HG03060 (cell line): Measurements from ENCODE around the gene CEMIP.

ENCODE experiments used
- ATAC-seq: cut with Tn5 transposase; IDR thresholded peaks from one replicate; pipeline ENCODE4 v1.9.1; 2021; ENCODE audit warnings: low read depth, moderate number of reproducible peaks; ENCODE audit not compliant: unreplicated experiment

The CEMIP gene

DNA sequence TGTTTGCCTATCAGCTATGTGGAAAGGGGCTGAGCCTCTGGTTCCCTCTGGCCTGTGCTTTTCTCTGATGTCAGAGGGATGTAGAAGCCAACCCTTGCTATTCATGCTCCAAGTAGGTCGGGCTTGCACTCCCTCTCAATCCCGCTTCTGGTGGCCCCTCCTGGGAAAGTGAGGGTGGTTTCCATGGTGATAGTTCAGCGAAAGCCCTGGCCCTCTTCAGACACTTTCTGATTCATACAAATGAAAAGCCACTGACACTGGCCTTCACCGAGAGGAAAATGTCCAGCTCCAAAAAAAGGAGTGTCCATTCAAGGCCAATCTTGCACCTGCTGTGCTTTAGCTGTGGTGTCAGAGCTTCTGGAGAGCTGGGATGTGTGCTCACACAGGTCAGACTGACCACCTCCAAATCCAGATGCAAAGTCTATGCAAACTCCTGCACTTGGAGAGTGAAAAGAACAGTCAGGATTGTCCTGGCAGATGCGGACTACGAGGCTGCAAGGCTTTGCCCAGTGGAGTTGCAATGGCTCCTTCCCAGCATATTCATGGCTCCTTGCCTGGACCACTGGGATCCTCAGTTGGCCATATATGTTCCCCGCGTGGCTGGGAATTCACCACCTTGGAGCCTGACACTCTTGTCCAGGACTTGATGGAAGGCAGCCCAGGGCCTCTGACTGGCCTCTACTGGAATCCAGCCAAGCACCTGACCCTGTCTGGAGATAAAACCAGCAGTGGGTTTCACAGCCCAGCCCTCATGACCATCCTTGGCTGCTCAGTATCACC is 96.6 kb downstream of the CEMIP start:
- ATAC-seq: no peak

DNA sequence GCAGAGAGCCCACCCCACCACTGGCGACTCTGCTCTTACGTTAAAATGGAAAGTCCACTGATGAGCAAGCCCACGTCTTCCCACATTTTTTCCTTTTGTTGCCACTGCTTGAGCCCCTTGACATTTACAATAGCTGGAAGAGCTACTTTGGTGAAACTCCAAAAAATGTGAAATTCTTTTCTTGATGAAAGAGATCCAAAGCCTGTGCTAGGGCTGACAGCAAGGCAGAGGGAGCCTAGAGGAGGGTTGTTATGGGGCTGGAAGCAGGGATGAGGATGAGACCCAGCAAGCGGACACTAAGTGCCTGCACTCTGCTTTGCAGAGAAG is 97.1 kb downstream of the CEMIP start:
- no peak for ATAC-seq

DNA sequence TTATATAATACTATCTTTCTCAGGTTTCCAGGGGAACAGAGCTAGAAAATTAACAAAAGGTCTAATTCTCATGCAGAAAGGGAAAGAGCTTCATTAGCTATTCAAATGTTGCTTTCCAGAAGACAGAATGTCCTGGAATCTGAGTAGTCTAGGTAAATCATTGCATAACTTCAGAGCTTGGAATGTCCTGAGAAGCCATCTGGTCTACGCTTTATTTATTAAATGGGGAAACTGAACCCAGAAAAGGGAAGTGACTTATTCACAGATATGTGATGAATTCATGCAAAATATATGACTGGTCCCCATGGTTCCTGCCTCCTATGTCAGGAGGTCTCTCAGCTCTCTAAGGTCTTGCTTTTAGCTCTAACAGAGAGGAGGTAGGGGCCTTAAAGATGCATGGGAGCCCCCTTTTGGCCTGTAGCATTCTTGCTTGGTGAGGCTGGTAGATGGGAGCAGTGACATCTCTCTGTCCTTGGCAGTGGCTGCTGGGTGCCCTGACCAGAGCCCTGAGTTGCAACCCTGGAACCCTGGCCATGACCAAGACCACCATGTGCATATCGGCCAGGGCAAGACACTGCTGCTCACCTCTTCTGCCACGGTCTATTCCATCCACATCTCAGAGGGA is 99.2 kb downstream of the CEMIP start:
- ATAC-seq: no peak

DNA sequence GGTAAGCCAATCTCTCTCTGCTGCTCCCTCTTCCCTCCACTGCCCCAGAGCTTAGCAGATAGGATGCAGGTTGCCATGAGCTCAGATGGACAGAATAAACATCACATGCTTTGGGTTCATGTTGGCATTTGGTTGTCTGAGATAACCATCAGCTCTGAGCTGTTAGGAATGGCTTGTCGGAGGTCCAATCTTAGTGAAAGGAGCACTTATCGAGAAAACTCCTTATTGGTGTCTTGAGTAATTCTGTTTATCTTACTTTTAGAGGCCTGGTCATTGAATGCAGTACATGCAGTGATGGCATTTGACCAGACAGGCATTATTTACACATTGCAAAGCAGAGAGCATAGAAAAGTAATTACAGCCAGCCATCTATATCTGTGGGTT is 99.7 kb downstream of the CEMIP start:
- no peak for ATAC-seq

DNA sequence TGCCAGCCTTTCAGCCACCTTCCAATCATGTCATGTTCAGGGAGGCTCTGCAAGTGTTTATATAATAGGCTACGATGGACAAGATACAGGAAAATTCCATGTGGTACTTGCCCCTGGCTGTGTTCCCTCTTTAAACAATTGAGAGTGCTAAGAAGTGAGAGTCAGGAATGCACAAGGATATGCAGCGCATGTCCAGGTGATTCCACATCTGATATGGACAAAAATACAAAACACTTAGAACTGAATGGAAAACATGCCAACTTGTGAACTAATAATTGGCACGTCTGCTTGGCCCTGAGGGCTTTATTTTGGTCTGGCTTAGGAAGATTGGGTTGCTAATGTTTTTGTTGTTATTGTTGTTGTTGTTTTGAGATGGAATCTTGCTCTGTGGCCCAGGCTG is 100.9 kb downstream of the CEMIP start:
- no peak for ATAC-seq

DNA sequence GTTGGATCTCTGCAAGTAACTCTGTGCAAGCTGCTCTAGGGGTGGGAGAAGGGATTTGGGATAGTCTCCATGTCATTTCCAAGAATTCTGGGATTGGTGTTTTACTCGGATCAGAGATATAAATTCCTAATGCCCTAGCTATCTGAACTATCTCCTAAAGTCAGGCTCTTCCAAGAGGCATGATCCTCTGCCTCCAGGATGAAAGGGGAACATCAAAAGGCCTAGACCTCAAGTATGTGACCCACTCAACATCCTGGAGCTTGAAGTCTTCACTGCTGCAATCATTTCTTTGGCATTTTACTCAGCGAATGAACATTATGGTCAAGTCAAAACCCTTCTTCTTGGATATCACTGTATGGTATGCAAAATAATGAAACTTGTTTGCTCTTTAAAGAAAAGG is 104.5 kb downstream of the CEMIP start:
- ATAC-seq: no peak

DNA sequence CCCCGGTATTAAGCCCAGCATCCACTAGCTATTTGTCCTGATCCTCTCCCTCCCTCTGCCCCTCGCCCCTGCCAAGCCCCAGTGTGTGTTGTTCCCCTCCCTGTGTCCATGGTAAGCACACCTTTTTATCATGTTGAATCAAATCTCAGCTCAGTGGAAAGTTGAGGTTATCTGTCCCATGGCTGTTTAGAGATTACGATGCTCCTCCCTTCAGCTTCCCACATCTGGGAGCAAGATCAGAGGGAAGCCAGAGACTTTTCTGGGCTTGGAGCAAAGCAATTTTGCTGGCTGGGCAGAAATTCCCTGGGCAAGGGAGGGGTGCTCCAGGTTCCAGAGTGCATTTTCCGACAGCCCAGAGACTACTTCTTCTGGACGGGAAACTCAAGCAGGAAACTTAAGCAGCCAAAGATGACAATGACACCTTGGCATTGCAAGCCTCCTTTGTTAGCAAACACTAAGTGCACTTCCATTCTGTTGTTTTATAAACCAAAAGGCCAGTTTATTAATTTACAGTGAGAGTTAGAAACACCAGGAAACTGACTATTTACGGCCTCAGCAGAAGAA is 105.9 kb downstream of the CEMIP start:
- no peak for ATAC-seq

DNA sequence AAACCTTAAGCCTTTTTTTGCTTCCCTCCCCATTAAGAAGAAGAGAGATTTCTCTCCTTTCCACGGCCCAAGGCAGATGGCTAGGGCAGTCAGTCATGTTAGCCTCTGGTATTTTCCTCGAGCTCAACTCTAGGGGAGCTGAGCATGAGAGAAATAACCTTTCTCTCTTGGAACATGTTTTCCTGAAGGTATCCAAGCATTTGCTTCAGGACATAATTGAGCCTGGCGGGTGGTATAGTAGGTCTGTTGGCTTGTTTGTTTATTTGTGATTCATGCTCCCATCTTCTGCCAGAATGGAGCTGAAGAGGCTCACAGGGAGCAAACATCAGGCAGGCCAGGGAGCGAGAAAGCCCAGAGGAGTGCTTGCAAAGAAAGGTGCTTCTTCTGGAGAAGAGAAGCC is 108.0 kb downstream of the CEMIP start:
- ATAC-seq: no peak

DNA sequence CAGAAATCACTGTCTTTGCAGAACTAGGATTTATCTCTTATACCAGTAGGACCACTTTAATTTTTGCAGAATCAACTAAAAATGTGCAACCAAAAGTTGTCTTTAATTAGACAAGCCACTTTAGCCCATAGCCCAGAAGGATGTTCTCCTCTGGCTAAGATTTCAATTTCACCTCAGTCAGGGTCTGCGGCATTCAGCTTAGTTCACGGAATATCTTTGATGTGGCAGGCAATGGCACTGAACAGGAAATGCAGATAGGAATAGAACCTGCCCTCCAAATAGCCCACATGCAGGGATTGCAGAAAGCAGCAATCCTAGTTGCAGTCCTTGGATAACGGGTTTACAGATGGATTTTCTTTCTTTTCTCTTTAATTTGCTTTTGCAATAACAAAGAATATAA is 109.7 kb downstream of the CEMIP start:
- no peak for ATAC-seq

DNA sequence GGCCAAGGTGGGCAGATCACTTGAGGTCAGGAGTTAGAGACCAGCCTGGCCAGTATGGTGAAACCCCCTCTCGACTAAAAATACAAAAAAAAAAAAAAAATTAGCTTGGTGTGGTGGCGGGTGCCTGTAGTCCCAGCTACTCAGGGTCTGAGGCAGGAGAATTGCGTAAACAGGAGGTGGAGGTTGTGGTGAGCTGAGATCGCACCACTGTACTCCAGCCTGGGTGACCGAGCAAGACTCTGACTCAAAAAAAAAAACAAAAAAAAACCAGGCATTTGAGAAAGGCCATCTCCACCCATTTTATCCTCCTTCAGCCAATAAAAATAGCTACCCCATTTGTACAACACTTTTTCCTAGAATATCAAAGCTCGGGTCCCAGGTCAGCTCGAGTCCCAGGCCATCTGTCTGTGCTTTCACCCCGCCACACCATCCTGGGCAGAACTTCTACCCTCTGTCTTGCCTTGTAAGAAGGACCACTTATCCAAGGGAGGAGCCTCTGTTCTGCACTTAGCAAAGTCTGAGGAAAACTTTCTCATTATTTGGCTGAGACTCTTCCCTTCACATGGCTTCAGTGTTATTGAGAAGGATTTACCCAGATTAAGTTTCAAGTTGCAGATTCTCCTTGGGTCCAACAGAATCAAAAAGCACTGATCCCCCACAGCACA is 111.3 kb downstream of the CEMIP start:
- no peak for ATAC-seq

DNA sequence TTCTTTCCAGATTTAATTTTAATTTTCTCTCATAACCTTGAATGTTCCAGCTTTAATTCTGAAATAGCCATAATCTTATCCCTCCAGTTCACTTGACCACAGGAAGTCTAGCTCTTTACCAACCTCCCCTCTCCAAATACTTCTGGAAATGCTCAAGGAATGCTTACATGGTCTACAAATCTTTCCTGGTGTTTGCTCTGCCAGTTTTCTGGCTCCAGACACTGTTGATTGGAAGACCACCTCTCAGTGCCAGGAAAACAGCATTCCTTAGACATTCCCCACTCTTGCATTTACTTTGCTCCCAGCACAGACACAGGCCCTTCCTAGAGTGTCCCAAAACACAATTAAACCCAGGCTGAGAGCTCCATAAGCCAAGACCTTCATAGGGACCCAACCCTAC is 111.8 kb downstream of the CEMIP start:
- ATAC-seq: no peak

DNA sequence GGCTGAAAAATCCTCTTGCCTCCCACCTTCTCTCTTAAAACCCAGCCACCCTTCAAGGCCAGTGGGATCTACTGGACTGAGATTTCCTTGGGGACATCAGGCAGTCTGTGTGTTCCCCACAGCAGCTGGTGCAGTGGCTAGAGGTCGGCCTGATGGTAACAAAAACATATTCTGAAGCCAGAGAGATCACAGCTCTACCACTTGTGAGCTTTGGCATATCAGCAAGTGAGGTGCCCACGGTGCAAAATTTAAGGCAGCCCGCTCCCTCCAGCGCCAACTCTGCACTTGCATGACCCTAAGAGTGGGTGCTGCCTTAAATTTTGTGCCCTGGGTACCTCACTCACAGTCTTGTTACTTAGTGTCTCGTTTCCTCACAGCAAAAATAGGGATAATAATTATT is 113.2 kb downstream of the CEMIP start:
- no peak for ATAC-seq

DNA sequence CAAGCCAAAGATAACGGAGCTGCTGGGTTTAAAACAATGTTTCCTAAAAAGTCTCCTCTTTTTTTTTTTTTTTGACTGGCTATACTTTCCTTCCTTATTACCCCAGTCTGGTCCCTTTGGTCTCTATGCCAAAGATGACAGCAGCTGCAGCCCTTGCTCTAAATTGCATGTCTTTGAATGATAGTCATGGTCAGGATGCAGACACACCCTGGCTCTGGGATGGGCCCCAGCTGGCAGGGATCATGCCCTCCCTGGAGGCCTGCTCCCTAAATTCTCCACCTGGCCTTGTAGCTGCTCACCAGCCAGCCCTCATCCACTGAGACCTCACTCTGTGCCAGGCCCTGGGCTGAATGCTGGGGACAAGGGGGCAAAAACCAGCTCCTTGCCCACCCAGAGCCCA is 114.6 kb downstream of the CEMIP start:
- ATAC-seq: no peak

DNA sequence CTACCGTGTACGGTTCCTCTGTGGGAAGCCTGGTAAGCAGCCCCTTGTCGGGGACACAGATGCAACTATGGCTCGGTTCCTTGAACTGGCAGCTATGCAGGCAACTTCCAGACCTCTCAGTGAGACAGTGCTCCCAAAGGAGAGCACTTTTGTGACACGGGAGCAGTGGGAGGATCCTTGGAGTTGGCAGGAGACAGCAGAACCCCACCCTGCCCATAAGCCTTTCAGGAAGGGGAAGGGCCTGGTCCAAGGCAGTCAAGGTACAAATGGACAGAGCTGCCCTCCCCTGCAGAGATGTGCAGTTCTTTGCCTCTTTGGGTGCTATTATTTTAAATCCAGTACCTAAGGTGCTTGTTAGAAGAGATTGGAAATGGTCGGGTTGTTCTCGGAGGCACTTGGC is 115.9 kb downstream of the CEMIP start:
- no peak for ATAC-seq

DNA sequence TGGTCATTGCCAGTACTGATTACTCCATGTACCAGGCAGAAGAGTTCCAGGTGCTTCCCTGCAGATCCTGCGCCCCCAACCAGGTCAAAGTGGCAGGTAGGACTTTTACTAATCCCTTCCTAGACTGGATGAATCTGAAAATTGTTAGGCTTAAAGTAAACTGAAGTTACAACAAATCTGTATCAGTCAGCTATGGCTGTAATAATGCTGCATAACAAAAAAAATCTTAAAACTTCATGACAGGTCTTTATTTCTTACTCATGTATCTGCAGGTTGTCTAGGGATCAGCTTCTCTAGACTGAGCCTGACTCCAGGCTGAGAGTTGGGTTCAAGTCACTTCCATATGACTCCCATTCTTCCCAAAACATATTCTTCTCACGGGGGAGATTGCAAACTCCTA is 116.8 kb downstream of the CEMIP start:
- no peak for ATAC-seq

DNA sequence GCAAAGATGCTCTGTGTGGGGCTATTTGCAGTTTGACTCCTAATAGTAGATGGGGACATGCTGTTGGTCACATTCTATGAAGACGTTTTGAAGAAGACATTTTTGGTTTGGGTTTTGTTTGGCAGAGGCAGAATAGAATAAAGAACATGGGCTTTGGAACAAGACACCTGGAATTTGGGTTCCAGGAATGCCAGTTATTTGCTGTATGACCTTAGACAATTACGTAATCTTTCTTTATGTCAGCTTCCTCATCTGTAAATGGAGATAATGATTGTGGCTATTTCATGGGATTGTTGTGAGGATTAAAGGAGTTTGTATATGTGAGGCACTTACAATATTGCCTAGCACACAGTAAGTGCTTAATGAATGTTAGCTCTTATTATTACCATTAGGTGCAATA is 118.9 kb downstream of the CEMIP start:
- ATAC-seq: no peak

DNA sequence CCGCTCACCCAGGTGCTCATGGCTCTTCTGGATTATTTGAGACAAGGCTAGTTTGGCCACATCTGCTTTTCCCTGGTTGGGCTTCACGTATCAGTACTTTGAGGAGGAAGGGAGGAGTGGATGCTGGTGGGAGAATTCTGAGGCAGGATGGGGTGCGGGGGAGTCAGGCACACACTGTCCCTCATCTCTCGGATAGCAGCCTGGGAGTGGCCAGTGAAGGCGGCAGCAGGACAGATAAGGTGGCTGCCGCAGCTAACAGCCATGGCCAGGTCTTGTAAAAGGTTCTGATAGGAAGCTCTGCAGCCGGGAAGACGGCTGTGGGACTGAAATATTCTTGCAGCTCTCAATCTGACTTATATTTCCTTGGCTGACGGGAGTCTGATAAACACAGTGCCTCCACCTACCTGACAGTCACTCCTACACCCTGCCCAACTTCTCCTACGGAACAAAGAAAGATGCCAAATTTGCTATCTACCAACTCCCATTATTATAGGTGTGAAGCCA is 123.2 kb downstream of the CEMIP start:
- ATAC-seq: no peak

DNA sequence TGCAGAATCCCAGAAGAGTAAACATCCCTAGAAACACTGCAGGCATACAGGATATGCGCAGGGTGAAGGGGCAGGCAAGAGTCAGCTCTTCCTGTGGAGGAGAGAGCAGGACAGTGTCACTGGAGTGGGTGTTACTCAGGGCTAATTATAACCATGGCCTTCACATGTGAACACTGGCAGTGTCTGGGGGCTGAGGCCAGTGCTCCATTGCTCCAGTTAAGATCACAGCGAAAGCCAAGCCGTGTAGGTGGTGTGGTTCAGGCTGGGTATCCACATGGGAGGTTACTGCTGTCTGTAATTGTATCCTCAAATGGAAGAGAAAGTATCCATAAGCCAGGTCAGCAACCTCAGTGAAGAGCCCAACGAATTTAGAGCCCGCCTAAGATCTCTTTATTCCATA is 125.8 kb downstream of the CEMIP start:
- ATAC-seq: no peak

DNA sequence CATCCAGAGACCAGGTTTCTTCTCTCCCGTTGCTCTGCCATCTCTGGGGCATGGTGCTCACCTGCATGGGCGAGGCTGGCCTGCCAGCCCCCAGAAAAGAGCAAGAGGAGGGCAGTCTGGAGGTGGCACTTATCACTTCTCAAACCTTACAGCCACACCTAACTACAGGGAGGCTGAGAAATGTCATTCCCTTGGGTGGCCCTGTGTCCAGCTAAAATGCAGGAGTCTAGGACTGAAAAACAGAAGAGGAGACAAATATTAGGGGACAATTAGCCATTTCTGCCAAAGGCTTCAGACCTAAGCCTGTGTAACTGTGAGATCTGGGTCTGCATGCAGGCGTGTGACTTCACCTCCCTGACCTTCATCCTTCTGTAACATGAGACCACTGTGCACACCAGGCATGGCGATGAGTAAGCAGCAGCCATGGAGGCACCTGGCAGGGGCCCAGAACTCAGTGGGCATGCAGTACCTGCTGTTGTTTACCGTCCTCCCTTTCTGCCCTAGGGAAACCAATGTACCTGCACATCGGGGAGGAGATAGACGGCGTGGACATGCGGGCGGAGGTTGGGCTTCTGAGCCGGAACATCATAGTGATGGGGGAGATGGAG is 127.1 kb downstream of the CEMIP start:
- ATAC-seq: no peak

DNA sequence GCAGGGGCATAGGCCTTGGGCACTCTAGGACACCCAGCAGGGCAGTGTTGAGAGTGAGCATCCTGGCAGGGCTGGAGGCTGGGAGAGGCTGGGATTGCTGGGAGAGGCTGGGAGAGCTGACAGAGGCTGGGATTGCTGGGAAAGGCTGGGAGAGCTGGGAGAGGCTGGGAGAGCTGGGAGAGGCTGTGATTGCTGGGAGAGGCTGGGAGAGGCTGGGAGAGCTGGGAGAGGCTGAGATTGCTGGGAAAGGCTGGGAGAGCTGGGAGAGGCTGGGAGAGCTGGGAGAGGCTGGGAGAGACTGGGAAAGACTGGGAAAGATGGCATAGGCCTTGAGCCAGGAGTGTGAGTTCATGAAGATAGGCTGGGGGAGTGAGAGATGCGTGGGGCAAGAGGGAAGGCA is 132.7 kb downstream of the CEMIP start:
- no peak for ATAC-seq

DNA sequence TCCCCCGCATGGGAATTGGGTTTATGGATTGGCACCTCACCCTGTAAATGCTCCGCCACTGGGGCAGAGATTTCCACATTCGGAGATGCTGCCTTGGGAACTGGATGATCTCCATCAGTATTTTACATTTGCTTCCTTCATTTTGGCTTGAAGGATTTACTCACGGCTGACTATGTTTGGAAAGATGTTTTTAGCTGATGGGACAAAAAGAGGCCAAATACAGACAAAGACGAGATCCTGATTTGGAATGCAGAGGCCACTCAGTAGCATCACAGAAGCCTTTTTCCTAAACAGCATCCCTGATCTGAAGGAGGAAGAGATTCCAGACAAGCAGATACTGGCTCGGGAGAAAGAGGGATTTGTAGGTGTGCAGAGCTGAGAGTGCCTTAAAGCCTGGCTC is 133.5 kb downstream of the CEMIP start:
- no peak for ATAC-seq
